HG02885 (cell line): ENCODE results near the gene SGTA.
"Not testable (repeated sequence)": the region's sequence is repeated elsewhere in the genome, so short reads cannot be mapped to it uniquely, and the experiment has no call there.

Experiments
- ATAC-seq: cut with Tn5 transposase; IDR thresholded peaks from one replicate; pipeline ENCODE4 v1.9.1; 2021; ENCODE audit warnings: mild to moderate bottlenecking; ENCODE audit not compliant: unreplicated experiment, poor library complexity

Gene SGTA

DNA sequence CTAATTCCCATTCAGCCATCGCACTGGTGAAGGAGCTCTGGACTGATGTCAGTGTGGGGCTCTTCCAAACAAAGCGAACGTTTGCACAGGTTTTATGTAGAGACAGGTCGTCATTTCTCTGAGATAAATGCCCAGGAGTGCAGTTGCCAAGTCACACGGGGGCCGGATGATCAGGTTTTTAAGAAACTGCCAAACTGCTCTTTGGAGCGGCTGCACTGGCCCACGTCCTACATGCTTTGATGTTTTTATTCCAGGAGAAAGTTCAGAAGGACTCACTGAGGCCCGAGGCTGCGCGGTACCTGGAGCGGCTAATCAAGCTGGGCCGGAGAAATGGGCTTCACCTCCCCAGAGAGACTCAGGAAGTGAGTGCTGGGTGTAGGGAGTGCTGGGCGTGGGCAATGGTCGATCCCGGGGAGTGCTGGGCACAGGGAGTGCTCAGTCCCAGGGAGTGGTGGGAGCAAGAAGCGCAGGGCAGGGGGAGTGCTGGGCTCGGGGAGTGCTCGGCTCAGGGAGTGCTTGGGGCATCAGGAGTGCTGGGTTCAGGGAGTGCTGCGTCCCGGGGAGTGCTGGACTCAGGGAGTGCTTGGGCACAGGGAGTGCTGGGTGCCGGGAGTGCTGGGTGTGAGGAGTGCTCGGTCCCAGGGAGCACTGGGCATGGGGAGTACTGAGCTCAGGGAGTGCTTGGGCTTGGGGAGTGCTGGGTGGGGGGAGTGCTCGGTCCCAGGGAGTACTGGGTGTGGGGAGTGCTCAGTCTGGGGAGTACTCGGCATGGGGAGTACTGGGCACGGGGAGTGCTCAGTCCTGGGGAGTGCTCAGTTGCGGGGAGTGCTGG, 13.0 kb upstream of the SGTA start:
- ATAC-seq = no peak

DNA sequence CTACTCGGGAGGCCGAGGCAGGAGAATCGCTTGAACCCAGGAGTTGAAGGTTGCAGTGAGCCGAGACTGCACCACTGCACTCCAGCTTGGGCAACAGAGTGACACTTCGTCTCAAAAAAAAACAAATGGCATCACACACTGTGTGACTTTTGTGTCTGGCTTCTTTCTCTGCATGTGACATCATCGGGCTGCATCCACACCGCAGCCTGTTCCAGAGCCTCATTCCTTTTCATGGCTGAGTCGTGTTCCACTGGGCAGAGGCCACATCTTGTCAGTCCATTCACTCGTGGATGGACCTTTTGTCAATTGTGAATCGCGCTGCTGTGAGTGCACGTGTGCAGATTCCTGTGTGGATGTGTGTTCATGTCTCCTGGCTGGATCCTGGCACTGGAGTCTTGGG, 10.5 kb upstream of the SGTA start:
- ATAC-seq = no peak

- ATAC-seq = no peak
Measured at GRCh38 chr19:2793126-2793525, 10.1 kb upstream of the SGTA start.

DNA sequence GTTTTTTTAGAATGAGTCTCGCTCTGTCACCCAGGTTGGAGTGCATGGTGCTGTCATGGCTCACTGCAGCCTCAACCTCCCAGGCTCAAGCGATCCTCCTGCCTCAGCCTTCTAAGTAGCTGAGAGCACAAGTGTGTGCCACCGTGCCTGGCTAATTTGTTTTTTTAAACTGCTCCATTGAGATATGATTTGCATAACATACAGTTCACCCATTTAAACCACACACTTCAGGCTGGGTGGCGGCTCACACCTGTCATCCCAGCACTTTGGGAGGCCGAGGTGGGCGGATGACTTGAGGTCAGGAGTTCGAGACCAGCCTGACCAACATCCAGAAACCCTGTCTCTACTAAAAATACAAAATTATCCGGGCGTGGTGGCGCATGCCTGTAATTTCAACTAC, 9.6 kb upstream of the SGTA start:
- not testable (repeated sequence) for ATAC-seq

DNA sequence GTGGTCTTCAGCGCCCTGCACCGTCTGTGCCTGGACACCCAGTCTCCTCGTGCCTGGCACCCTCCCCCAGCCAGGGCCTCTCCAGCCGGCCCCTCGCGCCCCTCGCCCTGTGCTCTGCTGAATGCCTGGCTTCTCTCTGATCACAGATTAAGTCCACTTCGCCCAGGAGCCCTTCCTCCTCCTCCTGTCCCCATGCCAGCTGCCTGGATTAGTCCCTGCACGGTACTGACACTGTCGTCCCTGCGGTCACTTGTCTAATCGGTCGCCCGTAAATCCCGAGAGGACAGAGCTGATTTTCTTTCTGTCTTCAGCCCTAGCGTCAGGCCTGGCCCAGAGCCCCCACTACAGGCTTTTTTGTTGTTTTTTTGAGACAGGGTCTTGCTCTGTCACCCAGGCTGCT, 8.8 kb upstream of the SGTA start:
- ATAC-seq = no peak

DNA sequence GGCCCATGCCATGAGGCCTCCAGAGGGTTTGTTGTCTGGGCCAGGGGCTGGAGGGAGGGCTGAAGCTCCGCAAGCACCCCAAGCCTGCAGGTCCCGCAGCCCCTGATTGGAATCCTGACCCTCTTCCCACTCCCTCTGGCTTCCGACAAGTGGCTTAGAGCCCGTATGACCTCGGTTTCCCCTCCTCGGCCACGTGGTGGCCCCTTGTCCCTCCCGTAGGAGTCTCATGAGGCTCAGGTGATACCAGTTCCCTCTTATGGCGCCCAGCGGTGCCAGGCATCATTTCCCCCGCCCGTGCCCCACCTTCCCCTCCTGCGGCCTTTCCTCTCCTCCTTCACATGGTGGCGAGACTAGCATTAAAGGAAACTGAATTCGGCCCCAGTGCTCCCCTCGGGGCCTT, 8.4 kb upstream of the SGTA start:
- no peak for ATAC-seq

DNA sequence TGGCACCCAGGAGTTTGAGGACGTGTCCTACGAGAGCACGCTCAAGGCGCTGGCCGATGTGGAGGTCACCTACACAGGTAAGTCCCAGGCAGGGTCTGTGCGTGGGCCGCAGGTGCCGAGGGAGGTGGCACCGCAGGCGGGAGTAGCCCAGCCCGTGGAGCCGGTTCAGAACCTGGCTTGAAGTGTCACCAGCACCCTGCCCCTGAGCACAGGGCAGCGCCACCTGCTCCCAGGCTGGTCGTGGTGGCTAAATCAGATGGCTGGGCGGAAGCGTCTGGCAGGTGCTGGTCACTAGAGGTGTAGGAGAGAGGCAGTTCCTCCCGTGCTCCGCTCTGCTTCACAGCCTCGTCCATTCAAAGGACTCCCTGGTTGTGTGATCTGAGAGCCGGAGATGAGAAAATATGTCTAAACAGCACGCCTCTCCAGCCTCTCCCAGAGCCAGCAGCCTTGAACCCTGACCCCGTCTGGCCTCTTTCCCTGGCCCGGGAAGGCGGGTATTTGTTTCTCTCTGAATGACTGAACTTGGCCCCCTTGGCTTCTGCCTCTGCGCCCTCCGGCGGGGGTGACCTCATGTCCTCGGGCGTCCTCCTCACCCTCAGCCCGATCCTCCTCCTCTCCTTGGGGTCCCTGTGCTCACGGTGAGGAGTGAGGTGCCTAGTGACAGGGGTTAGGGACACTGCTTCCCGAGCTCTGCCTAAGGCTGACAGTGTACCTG, 7.6 kb upstream of the SGTA start:
- no peak for ATAC-seq

DNA sequence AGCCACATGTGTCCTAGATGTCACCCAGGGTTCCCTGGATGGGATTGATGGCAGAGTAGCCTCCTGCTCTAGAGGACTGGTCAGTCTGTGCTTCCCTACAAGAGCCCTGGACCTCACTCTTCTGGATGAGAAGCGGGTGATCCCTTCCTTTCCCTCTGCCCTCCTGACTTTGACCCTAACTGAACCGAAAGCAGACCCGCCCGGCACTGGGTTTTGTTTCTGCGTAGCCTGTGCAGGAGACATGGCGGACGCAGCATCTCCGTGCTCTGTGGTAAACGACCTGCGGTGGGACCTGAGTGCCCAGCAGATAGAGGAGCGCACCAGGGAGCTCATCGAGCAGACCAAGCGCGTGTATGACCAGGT, 7.1 kb upstream of the SGTA start:
- no peak for ATAC-seq

DNA sequence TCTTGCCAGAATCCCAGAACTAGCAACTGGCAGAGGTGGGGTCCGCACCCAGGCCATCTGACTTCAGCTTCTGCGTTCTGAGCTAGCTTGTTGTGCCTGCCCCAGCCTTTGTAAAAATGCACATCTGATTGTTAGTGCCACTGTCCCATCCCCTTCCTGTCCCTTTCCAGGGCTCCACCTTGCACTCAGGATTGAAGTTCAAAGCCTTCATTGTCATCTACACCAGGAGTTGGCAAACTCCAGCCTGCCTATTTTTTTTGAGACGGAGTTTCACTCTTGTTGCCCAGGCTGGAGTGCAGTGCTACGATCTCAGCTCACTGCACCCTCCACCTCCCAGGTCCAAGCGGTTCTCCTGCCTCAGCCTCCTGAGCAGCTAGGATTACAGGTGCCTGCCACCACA, 5.2 kb upstream of the SGTA start:
- no peak for ATAC-seq

GRCh38 chr19:2787115-2787514, 4.0 kb upstream of the SGTA start:
- ATAC-seq = no peak

DNA sequence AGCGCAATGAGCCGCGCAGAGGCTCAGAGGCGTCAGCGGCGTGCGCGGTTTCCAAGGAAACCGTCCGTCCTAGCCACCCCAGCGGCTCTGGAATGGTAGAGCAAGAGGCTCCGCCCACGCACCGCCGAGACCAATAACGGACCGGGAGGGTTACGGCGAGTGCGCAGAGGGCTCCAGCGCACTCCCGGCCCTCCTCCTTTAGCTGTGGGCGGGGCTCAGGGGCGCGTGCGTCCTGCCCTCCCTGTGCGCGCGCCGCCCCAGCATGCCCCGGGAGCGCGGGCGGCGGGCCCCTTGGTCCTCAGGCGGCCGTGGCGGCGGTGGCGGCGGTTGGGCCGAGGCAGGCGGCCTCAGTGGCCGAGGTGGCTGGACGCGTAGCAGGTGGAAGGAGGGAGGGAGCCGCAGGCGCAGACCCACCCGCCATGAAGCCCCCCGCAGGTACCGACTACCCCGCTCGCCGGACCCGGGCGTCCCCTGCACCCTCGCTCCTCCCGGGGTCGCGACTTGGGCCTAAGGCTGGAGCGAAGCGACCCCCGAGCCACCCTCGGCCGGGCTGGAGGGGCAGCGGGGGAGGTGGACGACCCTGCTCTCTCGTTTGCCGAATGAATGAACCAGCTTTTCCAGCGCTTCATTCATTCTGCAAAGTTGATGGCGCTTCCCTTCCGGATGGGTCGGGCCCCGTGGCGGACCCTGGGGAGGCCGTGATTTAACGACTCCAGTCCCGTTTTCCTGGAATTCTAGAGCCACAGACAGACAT, 2.3 kb upstream of the SGTA start, which contains the start of gene THOP1:
TSS of gene THOP1 (plus strand) at position 260 of the 754 bp plus-strand sequence. CDS start at position 420, 160 bp downstream.
- ATAC-seq = peak; percentile 73

DNA sequence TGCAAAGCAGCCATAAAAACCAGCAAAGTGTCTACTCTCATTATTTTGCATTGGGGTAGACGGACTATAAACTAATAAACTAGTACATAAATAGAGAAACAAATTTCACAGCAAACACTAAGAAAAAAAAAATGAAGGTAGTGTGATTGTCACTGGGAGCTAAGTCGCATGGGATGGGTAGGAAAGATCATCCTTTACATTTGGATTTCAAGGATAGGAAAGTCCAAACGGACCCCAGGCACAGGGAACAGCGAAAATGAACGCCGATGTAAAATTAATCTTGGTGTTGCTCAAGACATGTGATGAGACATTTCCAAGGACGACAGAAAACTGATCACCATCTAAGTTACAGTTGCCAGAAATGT, 690 bp upstream of the SGTA start:
- no peak for ATAC-seq

DNA sequence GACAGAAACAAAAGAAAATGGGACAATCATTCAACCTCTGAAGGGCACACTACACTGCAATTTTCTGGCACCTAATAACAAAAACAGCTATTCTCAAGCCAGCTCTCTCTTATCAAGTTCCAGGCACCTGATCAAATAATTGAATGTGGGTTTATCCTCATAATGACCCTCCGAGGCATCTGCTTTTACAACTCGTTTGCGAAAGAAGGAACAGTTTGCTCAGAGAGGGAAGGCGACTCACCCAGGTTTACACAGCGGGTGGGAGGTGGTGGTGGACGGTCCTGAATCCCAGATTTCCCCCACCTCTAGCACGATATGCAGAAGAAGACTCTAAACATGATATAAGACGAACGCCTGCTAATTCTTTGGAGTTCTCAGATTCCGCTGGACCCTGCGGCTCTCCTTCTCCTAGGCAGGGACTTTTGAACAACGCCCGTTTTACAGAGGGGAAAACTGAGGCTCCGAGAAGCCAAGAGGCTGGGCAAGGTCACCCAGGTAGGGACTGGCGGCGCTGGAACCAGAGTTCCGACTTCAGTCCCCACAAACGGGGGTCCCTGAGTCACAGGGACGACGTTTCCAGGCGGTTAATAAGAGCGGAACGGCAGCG, 641 bp downstream of the SGTA start:
- ATAC-seq = no peak

DNA sequence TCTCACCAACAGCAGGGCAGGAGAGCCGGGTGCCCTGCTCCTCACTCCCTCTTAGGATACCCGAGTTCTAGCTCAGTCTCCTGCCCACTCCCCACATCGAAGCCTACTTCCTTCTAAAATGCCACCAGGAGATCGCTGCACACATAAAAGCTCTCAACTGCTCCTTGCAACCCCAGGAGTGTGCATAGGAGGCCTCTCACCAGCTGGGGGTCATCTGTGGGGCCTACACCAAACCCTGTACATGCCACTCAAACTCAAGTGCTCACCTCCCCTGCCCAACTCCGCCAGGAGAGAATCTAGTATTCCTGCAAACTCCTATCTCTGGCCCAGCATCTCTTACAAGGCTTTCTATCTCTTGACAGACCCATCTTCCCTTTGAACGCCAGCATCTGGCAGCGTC, 2.8 kb downstream of the SGTA start:
- no peak for ATAC-seq

- ATAC-seq = no peak
Measured at GRCh38 chr19:2779121-2779740, 3.8 kb downstream of the SGTA start.

- no peak for ATAC-seq
Measured at GRCh38 chr19:2777952-2778683, 5.0 kb downstream of the SGTA start.

GRCh38 chr19:2775556-2776430, 7.3 kb downstream of the SGTA start:
- ATAC-seq = no peak

DNA sequence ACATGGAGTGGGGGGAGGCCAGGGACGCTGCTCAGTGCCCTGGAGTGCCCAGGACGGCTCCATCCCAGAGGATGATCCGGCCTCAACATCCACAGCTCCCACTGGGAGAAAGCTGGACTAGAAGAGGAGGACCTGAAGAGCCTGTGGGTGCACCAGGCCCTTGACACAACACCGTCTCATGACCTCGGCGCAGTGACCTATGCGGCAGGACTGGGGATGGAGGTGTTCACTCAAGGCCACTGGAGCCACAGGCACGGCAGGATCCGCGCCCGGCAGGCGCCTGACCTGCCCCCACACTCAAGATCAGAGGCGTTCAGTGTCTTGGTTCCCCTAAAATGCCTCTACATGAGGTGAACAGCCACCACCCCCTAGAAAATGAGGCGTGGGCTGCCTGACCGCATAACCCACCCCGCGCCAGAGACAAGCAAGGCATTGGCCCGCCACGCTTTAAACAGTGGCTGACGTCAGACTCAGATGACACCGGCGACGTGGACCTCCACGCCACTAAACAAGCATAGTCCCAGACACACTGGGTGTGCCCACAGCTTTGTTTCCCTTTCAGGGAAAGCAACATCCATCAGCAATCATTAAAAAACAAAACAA, 8.0 kb downstream of the SGTA start:
- no peak for ATAC-seq
